Measurements from ENCODE around the gene DAP.

DNA sequence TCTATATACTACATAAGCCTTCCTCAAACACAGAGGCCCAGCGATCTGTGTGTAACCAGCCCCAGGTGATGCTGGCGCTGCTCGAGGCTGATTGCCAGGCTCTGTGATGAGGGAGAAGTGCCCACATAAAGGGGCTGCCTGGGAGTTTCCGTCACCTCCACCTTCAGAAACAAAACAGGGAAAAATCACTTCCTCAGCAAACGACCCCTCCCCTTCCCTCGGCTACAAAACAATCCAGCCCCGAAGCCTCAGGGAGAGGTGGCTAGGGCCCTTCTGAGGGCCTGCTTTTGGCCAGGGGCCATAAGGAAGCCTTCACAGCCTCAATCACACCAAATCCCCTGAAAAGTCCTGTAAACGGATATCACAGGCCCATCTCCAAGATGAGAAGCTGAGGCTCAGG is 51.1 kb downstream of the DAP start:
- TF ChIP-seq, protein P1, sequence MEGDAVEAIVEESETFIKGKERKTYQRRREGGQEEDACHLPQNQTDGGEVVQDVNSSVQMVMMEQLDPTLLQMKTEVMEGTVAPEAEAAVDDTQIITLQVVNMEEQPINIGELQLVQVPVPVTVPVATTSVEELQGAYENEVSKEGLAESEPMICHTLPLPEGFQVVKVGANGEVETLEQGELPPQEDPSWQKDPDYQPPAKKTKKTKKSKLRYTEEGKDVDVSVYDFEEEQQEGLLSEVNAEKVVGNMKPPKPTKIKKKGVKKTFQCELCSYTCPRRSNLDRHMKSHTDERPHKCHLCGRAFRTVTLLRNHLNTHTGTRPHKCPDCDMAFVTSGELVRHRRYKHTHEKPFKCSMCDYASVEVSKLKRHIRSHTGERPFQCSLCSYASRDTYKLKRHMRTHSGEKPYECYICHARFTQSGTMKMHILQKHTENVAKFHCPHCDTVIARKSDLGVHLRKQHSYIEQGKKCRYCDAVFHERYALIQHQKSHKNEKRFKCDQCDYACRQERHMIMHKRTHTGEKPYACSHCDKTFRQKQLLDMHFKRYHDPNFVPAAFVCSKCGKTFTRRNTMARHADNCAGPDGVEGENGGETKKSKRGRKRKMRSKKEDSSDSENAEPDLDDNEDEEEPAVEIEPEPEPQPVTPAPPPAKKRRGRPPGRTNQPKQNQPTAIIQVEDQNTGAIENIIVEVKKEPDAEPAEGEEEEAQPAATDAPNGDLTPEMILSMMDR (IDR thresholded peaks at IDR 0.05): no peak
- TF ChIP-seq POLR2AphosphoS5 (IDR thresholded peaks at IDR 0.05; ENCODE audit: insufficient read depth in 1 of 2, low read depth in 1 of 2) (no peak), POLR2A (IDR thresholded peaks at IDR 0.05) (no peak)
